IMR-90 (cell line): Measurements from ENCODE around the gene DNAI2. TPM values are rescaled to one million over a fixed set of nuclear protein-coding genes. Genes with fewer than 3 reads are reported as not detected.

Experiments
- ATAC-seq: fragments of 200-7000 bp; cut with Tn5 transposase; 2 replicates; pipeline ENCODE4 v1.9.1; 2020; ENCODE audit warnings: low read depth, mild to moderate bottlenecking, moderate library complexity
- BruUV-seq: library from RNA; stranded (reverse); fragments of 400-500 nt; replicated peaks from 2 replicates; lab custom pipeline; 2021; lab: Mats Ljungman, UMichigan
- CTCF ChIA-PET: fragments of 300-600 bp; formaldehyde crosslinking; extraction: SDS; loops from one replicate; lab custom pipeline; 2021; ENCODE audit warnings: antibody characterized with exemption; lab: Yijun Ruan, JAX
- POLR2A ChIA-PET: fragments of 300-600 bp; sonication (Branson Sonifier 250); formaldehyde crosslinking; loops from one replicate; lab custom pipeline; 2022; ENCODE audit warnings: antibody characterized with exemption; ENCODE audit not compliant: unreplicated experiment; lab: Charles Lee
- DNase-seq: peaks from one replicate; pipeline ENCODE4 v3.0.0; 2013
- H2AFZ ChIP-seq: replicated peaks from 2 replicates; pipeline ENCODE3; 2013; ENCODE audit warnings: low read length, mild to moderate bottlenecking; ENCODE audit not compliant: poor library complexity
- H2AK5ac ChIP-seq: 2 replicates; pipeline ENCODE4 v1.6.1; 2013; ENCODE audit warnings: low read depth, low read length, inconsistent platforms
- H2AK9ac ChIP-seq: replicated peaks from 2 replicates; pipeline ENCODE3; 2013; ENCODE audit warnings: mild to moderate bottlenecking, low read depth, low read length, moderate library complexity; ENCODE audit not compliant: poor library complexity
- H2BK120ac ChIP-seq: 2 replicates; pipeline ENCODE4 v1.6.1; 2013; ENCODE audit warnings: low read depth, low read length, inconsistent platforms
- H2BK15ac ChIP-seq: 3 replicates; pipeline ENCODE4 v1.6.1; 2013; ENCODE audit warnings: low read depth, low read length, inconsistent platforms
- H2BK20ac ChIP-seq: 2 replicates; pipeline ENCODE4 v1.6.1; 2013; ENCODE audit warnings: low read depth, mild to moderate bottlenecking, inconsistent platforms, low read length, moderate library complexity
- H2BK5ac ChIP-seq: 2 replicates; pipeline ENCODE4 v1.6.1; 2013; ENCODE audit warnings: mild to moderate bottlenecking, low read depth, low read length, inconsistent platforms; ENCODE audit not compliant: poor library complexity, severe bottlenecking
- H3K14ac ChIP-seq: replicated peaks from 2 replicates; pipeline ENCODE4 v1.6.1; 2013; ENCODE audit warnings: low read depth, low read length, inconsistent platforms
- H3K18ac ChIP-seq: 2 replicates; pipeline ENCODE4 v1.6.1; 2013; ENCODE audit warnings: low read depth, low read length, control low read depth
- H3K23ac ChIP-seq: 2 replicates; pipeline ENCODE4 v1.6.1; 2013; ENCODE audit warnings: low read depth, low read length, inconsistent platforms
- H3K27ac ChIP-seq: 2 replicates; pipeline ENCODE4 v1.5.1; 2013; ENCODE audit warnings: mild to moderate bottlenecking, control low read depth, low read length; ENCODE audit not compliant: insufficient read depth
- H3K27me3 ChIP-seq: 2 replicates; pipeline ENCODE4 v1.6.1; 2013; ENCODE audit warnings: low read length; ENCODE audit not compliant: control insufficient read depth, insufficient read depth
- H3K36me3 ChIP-seq: 2 replicates; pipeline ENCODE4 v1.6.1; 2013; ENCODE audit warnings: low read length, mixed read lengths; ENCODE audit not compliant: control insufficient read depth, insufficient read depth
- H3K4ac ChIP-seq: 2 replicates; pipeline ENCODE4 v1.6.1; 2013; ENCODE audit warnings: low read depth, low read length, inconsistent platforms
- H3K4me1 ChIP-seq: 2 replicates; pipeline ENCODE4 v1.6.1; 2013; ENCODE audit warnings: low read length, mixed read lengths; ENCODE audit not compliant: control insufficient read depth, insufficient read depth
- H3K4me2 ChIP-seq: 2 replicates; pipeline ENCODE4 v1.6.1; 2013; ENCODE audit warnings: low read depth, mild to moderate bottlenecking, control low read depth, low read length, moderate library complexity
- H3K4me3 ChIP-seq: 2 replicates; pipeline ENCODE4 v1.5.1; 2013; ENCODE audit warnings: low read depth, mild to moderate bottlenecking, control low read depth, low read length, moderate library complexity; ENCODE audit not compliant: insufficient read depth
- H3K56ac ChIP-seq: 2 replicates; pipeline ENCODE4 v1.6.1; 2013; ENCODE audit warnings: low read length, inconsistent platforms; ENCODE audit not compliant: insufficient read depth; ENCODE audit errors: extremely low read depth
- H3K79me1 ChIP-seq, 2 experiments: 2 replicates each; pipeline ENCODE4 v1.6.1; 2013; ENCODE audit warnings: low read length in 2 of 2, inconsistent platforms in 1 of 2, low read depth in 1 of 2
- H3K9ac ChIP-seq: 2 replicates; pipeline ENCODE4 v1.6.1; 2013; ENCODE audit warnings: low read depth, low read length, control low read depth
- H3K9me1 ChIP-seq: 2 replicates; pipeline ENCODE4 v1.6.1; 2013; ENCODE audit warnings: low read length, inconsistent platforms; ENCODE audit not compliant: insufficient read depth
- H3K9me3 ChIP-seq: 2 replicates; pipeline ENCODE4 v1.6.1; 2013; ENCODE audit warnings: low read length; ENCODE audit not compliant: control insufficient read depth, insufficient read depth
- H4K20me1 ChIP-seq: 2 replicates; pipeline ENCODE4 v1.6.1; 2013; ENCODE audit warnings: low read length, inconsistent platforms; ENCODE audit not compliant: insufficient read depth
- H4K5ac ChIP-seq: 2 replicates; pipeline ENCODE4 v1.6.1; 2013; ENCODE audit warnings: mild to moderate bottlenecking, low read depth, low read length, control low read depth
- H4K8ac ChIP-seq, 2 experiments: 2 replicates each; pipeline ENCODE4 v1.6.1; 2013; ENCODE audit warnings: low read depth in 2 of 2, low read length in 2 of 2, control low read depth in 1 of 2, inconsistent platforms in 1 of 2
- H4K91ac ChIP-seq: 2 replicates; pipeline ENCODE4 v1.6.1; 2013; ENCODE audit warnings: low read depth, low read length, inconsistent platforms; ENCODE audit not compliant: insufficient read depth
- CEBPB ChIP-seq: IDR thresholded peaks from 2 replicates; pipeline ENCODE4 v1.6.1; 2012; ENCODE audit warnings: low read depth, low read length, improper control_type of control experiment
- CHD1 ChIP-seq: IDR thresholded peaks from 2 replicates; pipeline ENCODE4 v1.6.1; 2012; ENCODE audit warnings: low read depth, low read length, improper control_type of control experiment
- CTCF ChIP-seq: conservative IDR thresholded peaks from 2 replicates; pipeline ENCODE4 v1.5.1; 2012; ENCODE audit warnings: mild to moderate bottlenecking, low read depth, low read length, improper control_type of control experiment
- ELK1 ChIP-seq: fragments of 150-350 bp; IDR thresholded peaks from 2 replicates; pipeline ENCODE4 v1.6.1; 2016; ENCODE audit warnings: low read depth, mild to moderate bottlenecking, low read length, moderate library complexity, borderline replicate concordance
- FOS ChIP-seq: fragments of 150-350 bp; IDR thresholded peaks from 2 replicates; pipeline ENCODE4 v1.6.1; 2016; ENCODE audit warnings: low read depth, low read length
- MAFK ChIP-seq: IDR thresholded peaks from 2 replicates; pipeline ENCODE4 v1.6.1; 2012; ENCODE audit warnings: low read depth, low read length, improper control_type of control experiment
- MAZ ChIP-seq: IDR thresholded peaks from 2 replicates; pipeline ENCODE4 v1.6.1; 2012; ENCODE audit warnings: low read depth, mild to moderate bottlenecking, low read length, improper control_type of control experiment, moderate library complexity, borderline replicate concordance
- MXI1 ChIP-seq: IDR thresholded peaks from 2 replicates; pipeline ENCODE4 v1.6.1; 2012; ENCODE audit warnings: low read depth, mild to moderate bottlenecking, low read length, moderate library complexity, borderline replicate concordance
- POLR2A ChIP-seq: IDR thresholded peaks from 2 replicates; pipeline ENCODE4 v1.6.1; 2012; ENCODE audit warnings: mild to moderate bottlenecking, low read depth, low read length
- RAD21 ChIP-seq: IDR thresholded peaks from 2 replicates; pipeline ENCODE4 v1.6.1; 2012; ENCODE audit warnings: low read length, improper control_type of control experiment
- RCOR1 ChIP-seq: IDR thresholded peaks from 2 replicates; pipeline ENCODE4 v1.6.1; 2012; ENCODE audit warnings: mild to moderate bottlenecking, low read length, improper control_type of control experiment; ENCODE audit not compliant: insufficient replicate concordance
- SMC3 ChIP-seq: fragments of 150-350 bp; IDR thresholded peaks from 2 replicates; pipeline ENCODE4 v1.6.1; 2016; ENCODE audit warnings: low read depth, mild to moderate bottlenecking, antibody characterized with exemption, low read length, moderate library complexity
- USF2 ChIP-seq: fragments of 150-350 bp; IDR thresholded peaks from 2 replicates; pipeline ENCODE4 v1.6.1; 2017; ENCODE audit warnings: mild to moderate bottlenecking, antibody characterized with exemption, low read length, low read depth
- WGBS, 2 experiments: methylation state at CpG; one replicate each; pipeline versions ENCODE4 v1.1.5 to v1.1.7; 2013; ENCODE audit warnings: missing lambda C conversion rate in 2 of 2; ENCODE audit not compliant: insufficient read length in 1 of 2; ENCODE audit errors: extremely low coverage in 2 of 2; 5-methylcytosine and 5-hydroxymethylcytosine counted together
- dilution Hi-C: fragments of 300-500 bp; cut with HindIII; formaldehyde crosslinking; loops from one replicate; pipeline ENCODE4 v1.14.3; 2018; ENCODE audit warnings: low sequenced_read_pairs; ENCODE audit not compliant: unreplicated experiment
- in situ Hi-C: fragments of 300-500 bp; cut with MboI; formaldehyde crosslinking; loops from 3 replicates; pipeline ENCODE4 v1.14.3; 2019; ENCODE audit warnings: low sequenced_read_pairs, inconsistent platforms, mixed read lengths
- intact Hi-C: fragments of 100-400 bp; cut with micrococcal nuclease; formaldehyde crosslinking; loops from 2 replicates; pipeline ENCODE4 v1.10.0; 2022
- polyA plus RNA-seq, 3 experiments: library from polyadenylated mRNA; depleted of rRNA; stranded (reverse); fragments of >200 nt; gene quantifications; 2 replicates each; pipeline ENCODE4 v1.2.3, GENCODE V29; 2012; ENCODE audit warnings: low replicate concordance in 1 of 3
- total RNA-seq: library from RNA; depleted of rRNA; stranded (reverse); fragments of >200 nt; gene quantifications from 2 replicates; pipeline ENCODE4 v1.2.3, GENCODE V29; 2012

Gene DNAI2
- total and polyA plus RNA-seq, 2 of the 4 experiments (the other 2 are of a cell fraction) = not detected

- H2BK5ac ChIP-seq = no peak overlapping the region
- no peak overlapping the region for H2BK15ac ChIP-seq
- H3K56ac ChIP-seq = no peak overlapping the region
- no TSS peak for BruUV-seq
- no peak overlapping the region for H3K14ac ChIP-seq
- no peak overlapping the region for H3K4me2 ChIP-seq
- no peak overlapping the region for H2AK9ac ChIP-seq
- no peak overlapping the region for H4K91ac ChIP-seq
- H3K9me3 ChIP-seq = 0 out of 2 replicates have a peak, but pooled peaks cover under 1% of the 10 kb centered on the region
- no peaks in the 10 kb centered on the region for H3K4me1 ChIP-seq
- no peak overlapping the region for H2AK5ac ChIP-seq
- ChIA-PET POLR2A (no interaction called here), CTCF (no interaction called here)
- H3K27me3 ChIP-seq = no peaks in the 10 kb centered on the region; the same call in 1 of the 2 replicates
- no peak overlapping the region for H4K5ac ChIP-seq
- no peaks in the 10 kb centered on the region for H3K79me1 ChIP-seq
- H3K9me1 ChIP-seq = no peaks in the 10 kb centered on the region
- no peak for ATAC-seq
- no peaks in the 10 kb centered on the region for H3K36me3 ChIP-seq
- H3K4me3 ChIP-seq = no peak overlapping the region
- H3K27ac ChIP-seq = no peak overlapping the region
- no peak overlapping the region for H3K18ac ChIP-seq
- in situ Hi-C loops (no loop called here), intact Hi-C loops (no loop called here), dilution Hi-C loops (no loop called here)
- H3K23ac ChIP-seq = no peak overlapping the region
- H2BK20ac ChIP-seq = no peak overlapping the region
- no peak for TF ChIP-seq MXI1
- no peak for TF ChIP-seq MAZ
- no peak for TF ChIP-seq RAD21
- TF ChIP-seq MAFK = no peak
- no peak for TF ChIP-seq SMC3
- no peak for TF ChIP-seq FOS
- no peak for TF ChIP-seq ELK1
- no peak for TF ChIP-seq RCOR1
- no peak for TF ChIP-seq CTCF
- TF ChIP-seq CEBPB = no peak
- no peak for TF ChIP-seq USF2
- no peak for TF ChIP-seq CHD1
- TF ChIP-seq POLR2A = no peak
- no peaks in the 10 kb centered on the region for H4K20me1 ChIP-seq
- H2BK120ac ChIP-seq = no peak overlapping the region
- DNase-seq = no peak
- H3K9ac ChIP-seq = no peak overlapping the region
- H2AFZ ChIP-seq = no peak overlapping the region
- H4K8ac ChIP-seq = no peak overlapping the region
- no CpG with 5 or more reads among the region's 7 CpGs for WGBS, 2 experiments
- H3K4ac ChIP-seq = no peak overlapping the region
Measured at GRCh38 chr17:74262601-74263000, 11.4 kb upstream of the DNAI2 start.
